SH-SY5Y (cell line): ENCODE results near the gene NAA60.

ENCODE experiments used
- GATA2 ChIP-seq: IDR thresholded peaks from 2 replicates; pipeline ENCODE4 v1.6.1; 2011; ENCODE audit warnings: mild to moderate bottlenecking, low read depth, low read length
- GATA3 ChIP-seq: IDR thresholded peaks from 2 replicates; pipeline ENCODE4 v1.6.1; 2011; ENCODE audit warnings: low read depth, mild to moderate bottlenecking, low read length, moderate library complexity

DNA sequence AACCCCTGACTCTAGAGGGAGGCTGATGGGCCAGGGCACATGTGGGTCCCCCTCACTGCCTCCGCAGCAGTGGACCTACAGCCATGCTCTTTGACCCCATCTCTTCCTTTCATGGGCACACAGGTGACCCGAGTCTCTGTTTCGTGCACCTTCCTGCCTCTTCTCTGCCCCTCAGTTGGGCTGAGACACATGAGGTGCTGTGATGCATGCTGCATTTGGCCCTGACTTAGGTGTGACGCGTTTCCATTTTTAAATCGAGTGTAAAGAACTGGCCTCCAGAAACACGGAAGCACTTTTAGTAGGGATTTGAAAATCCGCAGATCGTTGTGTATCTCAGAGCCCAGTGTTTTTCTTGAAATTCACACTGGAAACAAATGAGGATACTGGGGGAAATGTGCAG is 27.2 kb downstream of the NAA60 start:
- no peak for TF ChIP-seq GATA2
- TF ChIP-seq GATA3: no peak
